Small intestine (tissue), 7 donors: ENCODE measurements around the gene DLG2. TPM values are rescaled to one million over a fixed set of nuclear protein-coding genes. Genes with fewer than 3 reads are reported as not detected.

Experiments
- DNase-seq, 2 donors: peaks; one replicate each; pipeline versions ENCODE4 v3.0.0 to v3.0.0-alpha.2; 2013
- FAIRE-seq: peaks from 2 replicates; lab custom pipeline; 2012; peaks lifted over from hg19 to GRCh38; lab: Jason Lieb, UNC
- H3K27ac ChIP-seq, 3 donors: one replicate each; pipeline ENCODE4 v1.5.1; 2013; ENCODE audit warnings: low read length in 2 of 3, mild to moderate bottlenecking in 2 of 3, control low read depth in 1 of 3, inconsistent platforms in 1 of 3, low read depth in 1 of 3, moderate library complexity in 1 of 3
- H3K27me3 ChIP-seq, 3 donors: one replicate each; pipeline ENCODE4 v1.6.1; 2013; ENCODE audit warnings: low read length in 3 of 3, inconsistent platforms in 1 of 3; ENCODE audit not compliant: control insufficient read depth in 3 of 3, insufficient read depth in 3 of 3
- H3K36me3 ChIP-seq, 3 donors: one replicate each; pipeline ENCODE4 v1.6.1; 2013; ENCODE audit warnings: low read length in 3 of 3, inconsistent platforms in 1 of 3, low read depth in 1 of 3, mild to moderate bottlenecking in 1 of 3, moderate library complexity in 1 of 3; ENCODE audit not compliant: control insufficient read depth in 3 of 3, insufficient read depth in 2 of 3
- H3K4me1 ChIP-seq, 3 donors: one replicate each; pipeline ENCODE4 v1.6.1; 2013; ENCODE audit warnings: low read length in 2 of 3, inconsistent platforms in 1 of 3, low read depth in 1 of 3, mild to moderate bottlenecking in 1 of 3, moderate library complexity in 1 of 3; ENCODE audit not compliant: control insufficient read depth in 3 of 3, insufficient read depth in 2 of 3
- H3K4me3 ChIP-seq, 3 donors: one replicate each; pipeline ENCODE4 v1.5.1; 2013; ENCODE audit warnings: low read length in 3 of 3, control low read depth in 1 of 3, inconsistent platforms in 1 of 3, low read depth in 1 of 3, mild to moderate bottlenecking in 1 of 3, moderate library complexity in 1 of 3
- H3K9me3 ChIP-seq, 2 donors: one replicate each; pipeline ENCODE4 v1.6.1; 2013; ENCODE audit warnings: low read depth in 1 of 2, low read length in 1 of 2; ENCODE audit not compliant: control insufficient read depth in 2 of 2, insufficient read depth in 1 of 2
- WGBS, 3 donors: extraction: QIAGEN DNeasy Blood & Tissue Kit; methylation state at CpG; one replicate each; pipeline ENCODE4 v1.1.7; 2013; 5-methylcytosine and 5-hydroxymethylcytosine counted together
- polyA plus RNA-seq, 4 donors: library from polyadenylated mRNA; stranded (reverse) in 3 of 4; unstranded in 1 of 4; fragments of 200-250 nt in 3 of 4; fragments of 120-200 nt in 1 of 4; gene quantifications; one replicate each; pipeline versions ENCODE4 v1.2.1 to v1.2.3, GENCODE V29; 2013
- donor health status: healthy with polysubstance abuse.
- donor health status: control.
- donor health status: control.
- donor health status: Bipolar disorder and iron deficiency.
- donor health status: healthy.

Gene DLG2
- polyA plus RNA-seq, 4 donors: 0.22 to 1.6 (median 1.1) TPM

GRCh38 chr11:83680321-83680720, 1946.8 kb downstream of the DLG2 start:
- DNase-seq (no peak), FAIRE-seq (no peak)
- Histone ChIP-seq H3K4me3 (no peak overlapping the region), H3K27ac (no peak overlapping the region), H3K4me1 (peaks cover 0 to 2% (median 2%) of the 10 kb centered on the region in 3 donors), H3K9me3 (no peaks in the 10 kb centered on the region), H3K36me3 (no peaks in the 10 kb centered on the region), H3K27me3 (peaks cover 0 to 4% (median 0%) of the 10 kb centered on the region in 3 donors)
- 47 to 69% (median 54%) methylated on average over 2 of the region's 2 CpGs for WGBS, 3 donors

- H3K36me3 ChIP-seq: no peaks in the 10 kb centered on the region
These were observed 1948.1 kb downstream of the DLG2 start for GRCh38 chr11:83678831-83679584.

GRCh38 chr11:83677730-83678129, 1949.4 kb downstream of the DLG2 start:
- DNase-seq: no peak
- no peaks in the 10 kb centered on the region for H3K36me3 ChIP-seq
- peaks cover 0 to 4% (median 0%) of the 10 kb centered on the region in 3 donors for H3K27me3 ChIP-seq
- no peak for FAIRE-seq
- peaks cover 0 to 2% (median 1%) of the 10 kb centered on the region in 3 donors for H3K4me1 ChIP-seq
- no peaks in the 10 kb centered on the region for H3K9me3 ChIP-seq
- H3K27ac ChIP-seq: no peak overlapping the region
- WGBS, 3 donors: 88 to 94% (median 91%) methylated on average over 1 of the region's 1 CpG
- H3K4me3 ChIP-seq: no peak overlapping the region

More at GRCh38 chr11:83678831-83679584, 1948.1 kb downstream of the DLG2 start:
- Histone ChIP-seq H3K4me1 (peaks cover 0 to 2% (median 2%) of the 10 kb centered on the region in 3 donors), H3K27me3 (peaks cover 0 to 4% (median 0%) of the 10 kb centered on the region in 3 donors), H3K27ac (no peak overlapping the region), H3K4me3 (no peak overlapping the region), H3K9me3 (no peaks in the 10 kb centered on the region)
- no peak for DNase-seq
- WGBS, 3 donors: 90 to 91% (median 91%) methylated on average over 5 of the region's 5 CpGs
- FAIRE-seq: no peak

- H3K4me3 ChIP-seq: no peak overlapping the region
- no peaks in the 10 kb centered on the region for H3K9me3 ChIP-seq
- no peaks in the 10 kb centered on the region for H3K36me3 ChIP-seq
- FAIRE-seq: no peak
- no peaks in the 10 kb centered on the region for H3K27me3 ChIP-seq
- H3K4me1 ChIP-seq: no peaks in the 10 kb centered on the region
- DNase-seq: no peak
- no peak overlapping the region for H3K27ac ChIP-seq
These were observed 1951.0 kb downstream of the DLG2 start for GRCh38 chr11:83676056-83676601.

- H3K27ac ChIP-seq: no peak overlapping the region
- no peaks in the 10 kb centered on the region for H3K4me1 ChIP-seq
- H3K27me3 ChIP-seq: no peaks in the 10 kb centered on the region
- no peak overlapping the region for H3K4me3 ChIP-seq
- H3K9me3 ChIP-seq: no peaks in the 10 kb centered on the region
- DNase-seq: no peak
- H3K36me3 ChIP-seq: no peaks in the 10 kb centered on the region
- no peak for FAIRE-seq
- WGBS, 3 donors: 83 to 96% (median 96%) methylated on average over 1 of the region's 1 CpG
These were observed 1952.8 kb downstream of the DLG2 start for GRCh38 chr11:83674102-83674896.

- H3K4me1 ChIP-seq: no peaks in the 10 kb centered on the region
- H3K4me3 ChIP-seq: no peak overlapping the region
- DNase-seq: no peak
- H3K9me3 ChIP-seq: no peaks in the 10 kb centered on the region
- 75 to 86% (median 76%) methylated on average over 2 of the region's 2 CpGs for WGBS, 3 donors
- H3K36me3 ChIP-seq: no peaks in the 10 kb centered on the region
- no peak for FAIRE-seq
- no peaks in the 10 kb centered on the region for H3K27me3 ChIP-seq
- no peak overlapping the region for H3K27ac ChIP-seq
These were observed 1955.9 kb downstream of the DLG2 start for GRCh38 chr11:83671289-83671688.

- H3K27ac ChIP-seq: no peak overlapping the region
- no peak overlapping the region for H3K4me3 ChIP-seq
- H3K9me3 ChIP-seq: no peaks in the 10 kb centered on the region
- no peaks in the 10 kb centered on the region for H3K36me3 ChIP-seq
- no peaks in the 10 kb centered on the region for H3K27me3 ChIP-seq
- no peak for FAIRE-seq
- WGBS, 3 donors: 72 to 83% (median 80%) methylated on average over 4 of the region's 4 CpGs
- H3K4me1 ChIP-seq: no peaks in the 10 kb centered on the region
- DNase-seq: no peak
These were observed 1961.0 kb downstream of the DLG2 start for GRCh38 chr11:83666149-83666548.

- H3K27me3 ChIP-seq: no peaks in the 10 kb centered on the region
- DNase-seq: no peak
- no peak for FAIRE-seq
- no peaks in the 10 kb centered on the region for H3K9me3 ChIP-seq
- no peaks in the 10 kb centered on the region for H3K4me1 ChIP-seq
- H3K4me3 ChIP-seq: no peak overlapping the region
- H3K36me3 ChIP-seq: no peaks in the 10 kb centered on the region
- no peak overlapping the region for H3K27ac ChIP-seq
- WGBS, 3 donors: 97 to 99% (median 99%) methylated on average over 4 of the region's 4 CpGs
These were observed 1963.2 kb downstream of the DLG2 start for GRCh38 chr11:83663988-83664387.
